Mesenchymal stem cell (in vitro differentiated cells and primary cell): Measurements from ENCODE around the gene PDGFC.

Experiments used
- DNase-seq: peaks from one replicate; pipeline ENCODE4 v3.0.0-alpha.2; 2013
- H2AFZ ChIP-seq: one replicate; pipeline ENCODE4 v1.6.1; 2013; ENCODE audit warnings: low read depth, mild to moderate bottlenecking, control low read depth, inconsistent platforms, low read length, moderate library complexity
- H2AK5ac ChIP-seq: 2 replicates; pipeline ENCODE4 v1.6.1; 2013; ENCODE audit warnings: low read length, moderate library complexity, mild to moderate bottlenecking, inconsistent platforms; ENCODE audit not compliant: severe bottlenecking
- H2BK120ac ChIP-seq: one replicate; pipeline ENCODE4 v1.6.1; 2013; ENCODE audit warnings: low read depth, mild to moderate bottlenecking, inconsistent platforms, low read length, moderate library complexity
- H2BK12ac ChIP-seq, 2 experiments: one replicate each; pipeline ENCODE4 v1.6.1; 2013; ENCODE audit warnings: inconsistent platforms in 2 of 2, low read length in 2 of 2, mild to moderate bottlenecking in 2 of 2, moderate library complexity in 2 of 2, control low read depth in 1 of 2
- H2BK15ac ChIP-seq: one replicate; pipeline ENCODE4 v1.6.1; 2013; ENCODE audit warnings: mild to moderate bottlenecking, low read depth, inconsistent platforms; ENCODE audit not compliant: poor library complexity, severe bottlenecking
- H2BK5ac ChIP-seq: 2 replicates; pipeline ENCODE4 v1.6.1; 2013; ENCODE audit warnings: low read depth, mild to moderate bottlenecking, low read length, control low read depth, inconsistent platforms; ENCODE audit not compliant: poor library complexity, severe bottlenecking
- H3K14ac ChIP-seq, 2 experiments: one replicate each; pipeline ENCODE4 v1.6.1; 2013; ENCODE audit warnings: inconsistent platforms in 2 of 2, low read length in 2 of 2, control low read depth in 1 of 2, mild to moderate bottlenecking in 1 of 2, moderate library complexity in 1 of 2
- H3K18ac ChIP-seq, 2 experiments: one replicate each; pipeline ENCODE4 v1.6.1; 2013; ENCODE audit warnings: inconsistent platforms in 2 of 2, low read length in 2 of 2, control low read depth in 1 of 2, low read depth in 1 of 2, mild to moderate bottlenecking in 1 of 2
- H3K23ac ChIP-seq, 2 experiments: one replicate each; pipeline ENCODE4 v1.6.1; 2013; ENCODE audit warnings: inconsistent platforms in 2 of 2, low read length in 2 of 2, mild to moderate bottlenecking in 2 of 2, moderate library complexity in 2 of 2, control low read depth in 1 of 2
- H3K27ac ChIP-seq: 2 replicates; pipeline ENCODE4 v1.5.1; 2013; ENCODE audit warnings: mild to moderate bottlenecking, moderate library complexity, low read length, control low read depth, inconsistent platforms; ENCODE audit not compliant: poor library complexity, severe bottlenecking
- H3K27me3 ChIP-seq, 2 experiments: 2 replicates each; pipeline versions ENCODE4 v1.6.1 to v1.7.0; 2013; ENCODE audit warnings: low read length in 2 of 2, mild to moderate bottlenecking in 2 of 2, moderate library complexity in 2 of 2, control low read depth in 1 of 2, inconsistent platforms in 1 of 2; ENCODE audit not compliant: control insufficient read depth in 1 of 2, insufficient read depth in 1 of 2
- H3K36me3 ChIP-seq, 2 experiments: 2 replicates each; pipeline versions ENCODE4 v1.6.1 to v1.7.0; 2013; ENCODE audit warnings: low read length in 2 of 2, control low read depth in 1 of 2, inconsistent platforms in 1 of 2, low read depth in 1 of 2, mild to moderate bottlenecking in 1 of 2; ENCODE audit not compliant: insufficient read depth in 2 of 2, control insufficient read depth in 1 of 2
- H3K4ac ChIP-seq, 2 experiments: one replicate each; pipeline ENCODE4 v1.6.1; 2013; ENCODE audit warnings: inconsistent platforms in 2 of 2, low read length in 2 of 2, mild to moderate bottlenecking in 2 of 2, moderate library complexity in 2 of 2, control low read depth in 1 of 2, low read depth in 1 of 2
- H3K4me1 ChIP-seq: 2 replicates; pipeline ENCODE4 v1.6.1; 2013; ENCODE audit warnings: low read depth, low read length, control low read depth; ENCODE audit not compliant: control insufficient read depth, insufficient read depth
- H3K4me2 ChIP-seq: 2 replicates; pipeline ENCODE4 v1.6.1; 2013; ENCODE audit warnings: low read length, mild to moderate bottlenecking, inconsistent platforms; ENCODE audit not compliant: poor library complexity, severe bottlenecking
- H3K4me3 ChIP-seq, 2 experiments: 2 replicates each; pipeline versions ENCODE4 v1.5.1 to v1.7.0; 2013; ENCODE audit warnings: low read length in 2 of 2, mild to moderate bottlenecking in 2 of 2, control low read depth in 1 of 2, low read depth in 1 of 2; ENCODE audit not compliant: insufficient read depth in 1 of 2
- H3K79me1 ChIP-seq: replicated peaks from 2 replicates; pipeline ENCODE4 v1.6.1; 2013; ENCODE audit warnings: mild to moderate bottlenecking, control low read depth, low read length, inconsistent platforms; ENCODE audit not compliant: poor library complexity, severe bottlenecking
- H3K9ac ChIP-seq: 2 replicates; pipeline ENCODE4 v1.7.0; 2013; ENCODE audit warnings: mild to moderate bottlenecking, low read length, moderate library complexity
- H3K9me3 ChIP-seq: 2 replicates; pipeline ENCODE4 v1.7.0; 2013; ENCODE audit warnings: mild to moderate bottlenecking, low read length; ENCODE audit not compliant: control insufficient read depth
- H4K8ac ChIP-seq: one replicate; pipeline ENCODE4 v1.6.1; 2013; ENCODE audit warnings: inconsistent platforms, mild to moderate bottlenecking, low read length, moderate library complexity
- H4K91ac ChIP-seq: one replicate; pipeline ENCODE4 v1.6.1; 2013; ENCODE audit warnings: mild to moderate bottlenecking, low read length, inconsistent platforms
- WGBS: methylation state at CpG from one replicate; pipeline ENCODE4 v1.1.7; 2013; ENCODE audit warnings: mixed read lengths; 5-methylcytosine and 5-hydroxymethylcytosine counted together

The PDGFC gene

DNA sequence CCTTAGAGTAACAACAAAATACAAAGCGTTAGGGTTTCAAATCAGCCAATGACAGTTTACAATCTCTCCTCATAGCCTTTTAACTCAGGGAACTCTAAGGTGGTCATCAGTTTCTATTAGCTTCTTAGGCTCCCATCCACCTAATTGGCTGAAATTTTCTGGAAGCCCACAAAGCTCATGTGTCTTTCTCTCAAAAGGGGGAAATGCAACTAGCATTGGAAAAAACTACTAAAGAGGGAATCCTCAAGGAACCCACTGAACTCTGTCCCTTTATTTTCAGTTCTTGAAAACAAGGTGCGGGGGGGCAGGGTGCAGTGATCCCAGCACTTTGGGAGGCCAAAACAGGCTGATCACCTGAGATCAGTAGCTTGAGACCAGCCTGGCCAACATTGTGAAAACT is 56.4 kb downstream of the PDGFC start:
- Histone ChIP-seq H2BK15ac (no peak overlapping the region), H3K36me3 (no peaks in the 10 kb centered on the region), H3K79me1 (peaks cover 12% of the 10 kb centered on the region), H3K9me3 (no peaks in the 10 kb centered on the region), H2BK12ac (no peak overlapping the region), H3K27me3 (no peaks in the 10 kb centered on the region), H3K4ac (no peak overlapping the region), H3K27ac (no peak overlapping the region), H2BK5ac (no peak overlapping the region), H3K4me1 (peaks cover 5% of the 10 kb centered on the region), H2AK5ac (no peak overlapping the region), H2BK120ac (no peak overlapping the region), H3K4me2 (no peak overlapping the region), H3K4me3 (no peak overlapping the region), H3K9ac (no peak overlapping the region), H4K91ac (no peak overlapping the region), H2AFZ (no peak overlapping the region), H4K8ac (no peak overlapping the region), H3K18ac (no peak overlapping the region), H3K14ac (no peak overlapping the region), H3K23ac (no peak overlapping the region)
- 100% methylated on average over 2 of the region's 2 CpGs for WGBS
- no peak for DNase-seq

DNA sequence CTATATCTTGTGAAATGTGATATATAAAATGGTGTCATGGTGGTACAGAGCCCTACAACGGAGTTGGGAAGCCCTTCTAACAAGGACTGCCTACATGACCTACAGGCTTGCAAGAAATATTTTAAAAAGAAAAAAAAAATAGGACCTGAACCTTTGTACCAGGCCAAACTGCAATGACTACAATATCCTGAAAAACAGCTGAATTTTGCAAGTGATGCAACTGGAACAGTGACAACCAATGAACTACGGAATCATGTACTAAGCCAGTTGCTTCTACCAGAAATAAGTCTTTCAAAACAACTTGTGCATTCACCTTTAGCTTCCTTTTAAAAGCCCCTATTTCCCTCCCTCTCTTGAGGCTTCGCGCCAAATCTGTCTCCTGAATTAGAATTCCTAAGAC is 58.4 kb downstream of the PDGFC start:
- WGBS = 100% methylated on average over 3 of the region's 4 CpGs
- Histone ChIP-seq H2AFZ (no peak overlapping the region), H4K91ac (no peak overlapping the region), H2BK120ac (no peak overlapping the region), H4K8ac (no peak overlapping the region), H3K27me3 (no peaks in the 10 kb centered on the region), H3K36me3 (no peaks in the 10 kb centered on the region), H3K79me1 (peaks cover 10% of the 10 kb centered on the region), H3K4ac (no peak overlapping the region), H3K4me1 (peaks cover 3% of the 10 kb centered on the region), H2BK5ac (no peak overlapping the region), H3K9ac (no peak overlapping the region), H3K14ac (no peak overlapping the region), H2BK12ac (no peak overlapping the region), H3K4me2 (no peak overlapping the region), H3K9me3 (no peaks in the 10 kb centered on the region), H3K27ac (no peak overlapping the region), H3K4me3 (no peak overlapping the region), H2BK15ac (no peak overlapping the region), H3K18ac (no peak overlapping the region), H3K23ac (no peak overlapping the region), H2AK5ac (no peak overlapping the region)
- no peak for DNase-seq

DNA sequence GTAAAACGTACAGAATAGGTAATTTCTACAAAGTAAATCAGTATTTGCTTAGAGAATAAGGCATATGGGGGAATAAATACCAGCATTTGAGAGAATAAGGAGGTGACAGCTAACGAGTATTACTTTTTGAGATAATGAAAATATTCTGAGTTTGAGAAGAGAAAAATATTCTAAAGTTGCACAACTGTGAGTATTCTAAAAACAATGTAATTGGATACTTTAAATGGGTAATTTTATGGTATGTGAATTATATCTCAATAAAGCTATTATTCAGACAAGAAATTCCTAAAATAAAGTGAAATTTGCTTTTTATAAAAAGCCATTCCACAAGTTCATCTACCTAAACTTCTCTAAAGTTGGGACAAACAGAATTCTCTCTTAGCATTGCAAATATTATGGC is 62.6 kb downstream of the PDGFC start:
- Histone ChIP-seq H3K18ac (no peak overlapping the region), H4K8ac (no peak overlapping the region), H3K79me1 (peaks cover 9% of the 10 kb centered on the region), H3K27ac (no peak overlapping the region), H3K4me1 (peaks cover 4% of the 10 kb centered on the region), H3K36me3 (peaks cover 0 to 4% of the 10 kb centered on the region in 2 experiments), H3K4ac (no peak overlapping the region), H2BK15ac (no peak overlapping the region), H4K91ac (no peak overlapping the region), H3K9me3 (no peaks in the 10 kb centered on the region), H2BK120ac (no peak overlapping the region), H2BK5ac (no peak overlapping the region), H2AK5ac (no peak overlapping the region), H3K14ac (no peak overlapping the region), H2AFZ (no peak overlapping the region), H3K4me3 (no peak overlapping the region), H3K4me2 (no peak overlapping the region), H3K27me3 (no peaks in the 10 kb centered on the region), H3K9ac (no peak overlapping the region), H2BK12ac (no peak overlapping the region), H3K23ac (no peak overlapping the region)
- WGBS = 97% methylated on average over 2 of the region's 2 CpGs
- DNase-seq = no peak

DNA sequence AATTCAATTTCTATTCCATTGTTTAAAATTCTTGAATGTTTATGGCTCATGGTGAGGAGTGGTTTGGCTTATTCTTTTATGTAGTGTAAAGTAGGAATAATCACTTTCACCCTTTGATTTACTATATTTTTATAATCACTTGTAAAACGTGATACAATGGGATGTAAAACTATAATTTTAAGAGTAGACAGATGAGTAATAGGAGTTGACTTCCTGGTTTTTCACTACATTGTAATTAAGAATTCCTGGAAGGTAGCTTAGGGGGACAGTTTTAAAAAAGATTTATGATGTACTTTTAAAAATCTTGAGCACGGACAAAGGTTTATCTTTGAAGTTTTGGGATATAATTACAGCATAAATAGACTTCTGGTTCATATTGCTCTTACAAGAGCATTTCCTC is 65.3 kb downstream of the PDGFC start:
- H3K36me3 ChIP-seq = peaks cover 0 to 4% of the 10 kb centered on the region in 2 experiments
- no peak overlapping the region for H3K4ac ChIP-seq
- no peak overlapping the region for H3K9ac ChIP-seq
- H3K18ac ChIP-seq = no peak overlapping the region
- no peaks in the 10 kb centered on the region for H3K9me3 ChIP-seq
- H3K27ac ChIP-seq = no peak overlapping the region
- H4K91ac ChIP-seq = no peak overlapping the region
- H3K4me2 ChIP-seq = no peak overlapping the region
- H3K4me1 ChIP-seq = peaks cover 4% of the 10 kb centered on the region
- 80% methylated on average over 1 of the region's 2 CpGs for WGBS
- no peak overlapping the region for H4K8ac ChIP-seq
- H2BK12ac ChIP-seq = no peak overlapping the region
- no peak overlapping the region for H2BK120ac ChIP-seq
- no peak overlapping the region for H2AFZ ChIP-seq
- no peak overlapping the region for H3K4me3 ChIP-seq
- no peak overlapping the region for H2BK5ac ChIP-seq
- DNase-seq = no peak
- peaks cover 5% of the 10 kb centered on the region for H3K79me1 ChIP-seq
- H2BK15ac ChIP-seq = no peak overlapping the region
- no peak overlapping the region for H3K14ac ChIP-seq
- H2AK5ac ChIP-seq = no peak overlapping the region
- no peaks in the 10 kb centered on the region for H3K27me3 ChIP-seq
- H3K23ac ChIP-seq = no peak overlapping the region
